Measurements from ENCODE around the gene RAD51B. TPM values are rescaled to one million over a fixed set of nuclear protein-coding genes. Genes with fewer than 3 reads are reported as not detected.

Gene RAD51B
- total RNA-seq, 1 experiment from 2014 or later = 20.0 TPM

DNA sequence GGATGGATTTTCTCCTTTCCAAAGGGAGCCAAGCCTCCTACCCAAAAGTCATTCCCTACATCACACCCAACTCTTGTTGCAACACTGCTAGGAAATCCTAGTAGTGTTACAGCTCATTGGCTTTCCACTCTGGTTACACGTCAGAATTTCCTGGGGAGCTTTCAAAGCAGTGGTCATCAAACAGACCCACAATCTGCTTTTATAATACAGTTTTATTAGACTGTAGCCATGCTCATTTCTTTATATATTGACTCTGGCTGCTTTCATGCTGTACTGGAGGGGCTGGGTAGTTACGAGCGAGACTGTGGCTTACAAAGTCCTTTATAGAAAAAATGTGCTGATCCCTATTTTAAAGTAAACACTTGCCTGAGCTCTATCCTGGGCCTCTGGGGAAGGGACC, 37.5 kb upstream of the RAD51B start (continued):
- TF ChIP-seq POLR2A (IDR thresholded peaks at IDR 0.05; ENCODE audit: borderline replicate concordance, extremely low read depth, insufficient read depth, insufficient read length) = no peak
- no peak for TF ChIP-seq EGR1 (IDR thresholded peaks at IDR 0.05; ENCODE audit: low read depth)
- no peak for TF ChIP-seq MAX (IDR thresholded peaks at IDR 0.05)
- no peak for TF ChIP-seq ELF1 (IDR thresholded peaks at IDR 0.05; ENCODE audit: borderline replicate concordance, low read depth)
- TF ChIP-seq RAD21 (IDR thresholded peaks at IDR 0.05; ENCODE audit: low read depth) = no peak

DNA sequence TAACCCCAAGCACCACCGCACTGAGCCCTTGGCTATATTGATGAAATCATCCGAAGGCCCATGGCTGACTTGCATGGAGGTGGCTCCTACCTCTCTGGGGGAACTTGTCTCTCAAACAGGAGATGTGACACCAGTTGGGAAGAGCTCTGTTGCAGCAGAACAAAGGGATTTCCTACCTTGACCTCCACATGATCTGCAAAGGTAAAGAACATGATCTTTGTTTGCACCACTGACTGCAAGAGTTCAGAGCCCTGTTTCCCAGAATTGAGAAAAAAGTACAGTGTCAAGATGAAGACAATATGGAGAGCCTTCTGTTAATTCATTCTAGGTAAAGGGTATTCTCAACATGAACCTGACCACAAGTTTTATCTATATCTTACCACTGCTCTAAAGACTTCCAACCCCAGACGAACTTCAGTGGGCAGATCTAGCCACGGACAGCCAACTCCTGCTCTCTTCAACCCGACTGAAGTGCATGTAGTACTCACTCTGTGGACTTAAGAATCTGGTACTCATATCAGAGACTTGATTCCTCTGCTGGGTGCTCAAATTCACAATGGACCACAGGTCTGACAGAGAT, 35.2 kb upstream of the RAD51B start:
- no peaks in the 10 kb centered on the region for H3K4me1 ChIP-seq (ENCODE audit: control insufficient read depth in 1 of 2, insufficient read depth in 2 of 2, low read length in 2 of 2)
- intact Hi-C loops (cut with micrococcal nuclease) = no loop called here
- ChIA-PET POLR2A (no interaction called here), CTCF (no interaction called here), RAD21 (ENCODE audit: low non-redundant PET in 1 of 2, low total read pairs in 2 of 2, uncharacterized antibody in 2 of 2, unreplicated experiment in 2 of 2) (no interaction called here)
- H4K20me1 ChIP-seq (ENCODE audit: insufficient read depth) = no peaks in the 10 kb centered on the region
- H3K9me3 ChIP-seq (ENCODE audit: control insufficient read depth in 1 of 2, insufficient read depth in 1 of 2, low read depth in 1 of 2, low read length in 2 of 2) = no peaks in the 10 kb centered on the region
- H3K36me3 ChIP-seq (ENCODE audit: control insufficient read depth in 1 of 2, insufficient read depth in 2 of 2, low read length in 2 of 2) = peaks cover 18 to 26% of the 10 kb centered on the region in 2 experiments; a peak in 3 of 4 replicates
- no peaks in the 10 kb centered on the region for H3K79me2 ChIP-seq (ENCODE audit: insufficient read depth, low read length)
- DNase-seq (ENCODE audit: low read depth, low spot score) (no peak), ATAC-seq (no peak)
- H3K9ac ChIP-seq (ENCODE audit: low read length) = no peak overlapping the region
- no peak overlapping the region for H3K4me2 ChIP-seq (ENCODE audit: low read length)
- no peaks in the 10 kb centered on the region for H3K9me2 ChIP-seq (ENCODE audit: insufficient read depth)
- TF ChIP-seq EGR1 (IDR thresholded peaks at IDR 0.05; ENCODE audit: low read depth) = no peak
- no peak for TF ChIP-seq EZH2 (IDR thresholded peaks at IDR 0.05)
- no peak for TF ChIP-seq MAX (IDR thresholded peaks at IDR 0.05)
- TF ChIP-seq ATF3 (IDR thresholded peaks at IDR 0.05) = no peak
- TF ChIP-seq SP1 (IDR thresholded peaks at IDR 0.05; ENCODE audit: low read depth) = no peak
- H3K4me3 ChIP-seq (replicated peaks in 1 of 2; ENCODE audit: low read depth in 1 of 2, low read length in 2 of 2) = no peak overlapping the region
- H3K27ac ChIP-seq (ENCODE audit: low read depth, low read length) = no peak overlapping the region
- H2AFZ ChIP-seq (ENCODE audit: low read depth, low read length, poor library complexity, severe bottlenecking) = no peak overlapping the region
- no TSS peak for BruUV-seq (replicated peaks)
- H3K27me3 ChIP-seq (ENCODE audit: insufficient read depth, low read length) = no peaks in the 10 kb centered on the region

Data from HCT116 (cell line).